HG02981 (cell line): ENCODE data around the gene TPCN1.

Experiments used
- ATAC-seq: cut with Tn5 transposase; IDR thresholded peaks from one replicate; pipeline ENCODE4 v1.9.1; 2021; ENCODE audit warnings: mild to moderate bottlenecking, moderate library complexity; ENCODE audit not compliant: unreplicated experiment

The TPCN1 gene

GRCh38 chr12:113301811-113302210, 80.5 kb downstream of the TPCN1 start:
- no peak for ATAC-seq

- no peak for ATAC-seq
Measured at GRCh38 chr12:113302466-113302865, 81.2 kb downstream of the TPCN1 start.

GRCh38 chr12:113302886-113303640, 81.8 kb downstream of the TPCN1 start:
- no peak for ATAC-seq

- ATAC-seq: no peak
Measured at GRCh38 chr12:113305281-113305856, 84.1 kb downstream of the TPCN1 start.

GRCh38 chr12:113306382-113306781, 85.1 kb downstream of the TPCN1 start:
- ATAC-seq: no peak

- no peak for ATAC-seq
Measured at GRCh38 chr12:113310489-113310888, 89.2 kb downstream of the TPCN1 start.

- no peak for ATAC-seq
Measured at GRCh38 chr12:113314121-113314529, 92.9 kb downstream of the TPCN1 start.

GRCh38 chr12:113315358-113315757, 94.1 kb downstream of the TPCN1 start:
- no peak for ATAC-seq

GRCh38 chr12:113316155-113316554, 94.9 kb downstream of the TPCN1 start:
- ATAC-seq: no peak

- no peak for ATAC-seq
Measured at GRCh38 chr12:113317122-113317521, 95.9 kb downstream of the TPCN1 start.

GRCh38 chr12:113318046-113318656, 96.9 kb downstream of the TPCN1 start:
- no peak for ATAC-seq

GRCh38 chr12:113318900-113319628, 97.8 kb downstream of the TPCN1 start:
- ATAC-seq: no peak

GRCh38 chr12:113320401-113320800, 99.1 kb downstream of the TPCN1 start:
- ATAC-seq: no peak

GRCh38 chr12:113322343-113322742, 101.1 kb downstream of the TPCN1 start:
- ATAC-seq: no peak

GRCh38 chr12:113325916-113326315, 104.7 kb downstream of the TPCN1 start:
- no peak for ATAC-seq

GRCh38 chr12:113326775-113327395, 105.6 kb downstream of the TPCN1 start:
- no peak for ATAC-seq

GRCh38 chr12:113328368-113328889, 107.2 kb downstream of the TPCN1 start:
- no peak for ATAC-seq

- ATAC-seq: no peak
Measured at GRCh38 chr12:113329022-113329790, 107.9 kb downstream of the TPCN1 start.

GRCh38 chr12:113329791-113330417, 108.6 kb downstream of the TPCN1 start:
- no peak for ATAC-seq

- no peak for ATAC-seq
Measured at GRCh38 chr12:113330505-113330904, 109.2 kb downstream of the TPCN1 start.
